AG08395 (cell line): ENCODE measurements around the gene TBX21.

Experiments used
- DNase-seq: peaks from one replicate; pipeline ENCODE4 v3.0.0; 2012; ENCODE audit warnings: mixed read lengths, low spot score

TBX21 gene

DNA sequence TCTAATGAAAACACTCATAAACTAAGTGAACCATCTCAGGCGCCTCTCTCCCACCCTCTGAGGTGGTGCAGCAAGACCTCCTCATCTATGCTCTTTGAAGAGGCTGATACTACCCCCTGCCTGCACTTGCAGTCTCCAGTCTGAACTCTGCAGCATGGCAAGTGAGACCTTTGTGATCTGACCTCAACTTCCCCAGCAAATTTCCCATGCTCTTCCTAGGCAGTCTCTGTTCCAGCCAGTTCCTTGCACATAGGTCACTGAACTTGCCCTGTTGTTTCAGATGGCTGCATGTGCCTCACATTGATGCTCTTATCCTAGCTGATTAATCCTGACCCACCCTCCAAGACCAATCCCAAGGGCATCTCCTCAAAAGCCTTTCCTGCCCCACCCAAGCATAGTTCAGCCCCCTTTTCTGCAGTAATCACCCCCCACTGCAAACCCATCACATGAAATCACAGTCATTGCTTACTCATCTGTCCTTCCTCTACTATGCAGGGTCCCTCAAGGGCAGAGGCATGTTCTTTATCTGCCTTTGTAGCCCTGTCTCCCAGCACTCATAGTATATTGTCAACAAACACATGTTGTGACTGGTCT, 42.0 kb downstream of the TBX21 start:
- DNase-seq, result no peak

DNA sequence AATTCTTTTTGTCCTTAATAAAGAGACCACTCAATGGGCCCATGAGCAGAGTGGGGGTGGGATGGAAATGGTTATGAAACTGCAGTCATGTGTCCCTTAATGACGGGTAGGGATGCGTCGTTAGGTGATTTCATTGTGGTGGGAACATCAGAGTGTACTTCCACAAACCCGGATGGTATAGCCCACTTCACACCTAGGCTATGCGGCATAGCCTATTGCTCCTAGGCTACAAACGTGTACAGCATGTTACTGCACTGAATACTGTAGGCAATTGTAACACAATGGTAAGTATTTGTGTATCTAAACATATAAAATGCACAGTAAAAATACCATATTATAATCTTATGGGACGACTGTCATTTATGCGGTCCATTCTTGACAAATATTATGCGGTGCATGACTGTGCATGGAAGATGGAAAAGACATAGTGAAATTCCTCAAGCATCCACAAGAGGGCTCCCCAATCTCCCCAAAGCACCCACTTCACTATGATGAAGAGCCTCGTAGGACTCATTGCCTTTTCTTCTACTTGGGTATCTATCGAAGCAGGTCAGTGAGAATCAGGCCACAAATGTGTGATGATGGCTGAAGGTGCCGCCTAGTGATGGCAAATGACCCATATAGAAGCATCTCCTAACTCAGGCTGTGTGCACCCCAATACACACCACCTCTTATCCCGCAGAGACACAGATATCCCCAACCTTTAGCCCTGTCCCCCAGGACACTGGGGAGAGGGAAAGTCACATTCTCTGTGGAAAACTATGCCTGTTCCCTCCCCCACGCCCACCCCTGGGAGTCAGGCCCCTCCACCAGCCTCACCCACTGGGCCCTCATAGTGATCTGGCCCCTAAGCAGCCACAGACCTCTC, 43.5 kb downstream of the TBX21 start:
- peak; percentile 69 for DNase-seq

DNA sequence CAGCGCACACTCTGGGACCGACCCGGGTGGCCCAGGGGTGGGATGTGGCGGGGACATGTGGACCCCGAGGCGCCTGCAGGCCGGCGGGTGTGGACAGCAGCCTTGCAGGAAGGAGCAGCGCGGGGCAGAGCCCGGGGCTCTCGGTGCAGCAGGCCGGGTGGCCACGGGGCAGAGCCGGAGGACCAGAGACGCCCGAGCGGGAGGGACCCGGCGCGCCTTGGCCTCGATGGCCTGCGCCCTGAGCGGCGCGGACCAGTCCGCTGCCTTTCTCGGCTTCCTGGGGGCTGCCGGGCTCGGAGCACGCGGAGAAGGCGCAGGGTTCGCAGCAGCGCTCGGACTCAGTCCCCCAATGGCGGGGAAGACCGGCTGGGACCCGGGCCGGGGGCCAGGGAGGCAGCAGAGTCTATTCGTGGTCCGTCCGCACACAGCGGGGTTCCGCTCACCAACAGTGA, 45.2 kb downstream of the TBX21 start:
- DNase-seq, result no peak

DNA sequence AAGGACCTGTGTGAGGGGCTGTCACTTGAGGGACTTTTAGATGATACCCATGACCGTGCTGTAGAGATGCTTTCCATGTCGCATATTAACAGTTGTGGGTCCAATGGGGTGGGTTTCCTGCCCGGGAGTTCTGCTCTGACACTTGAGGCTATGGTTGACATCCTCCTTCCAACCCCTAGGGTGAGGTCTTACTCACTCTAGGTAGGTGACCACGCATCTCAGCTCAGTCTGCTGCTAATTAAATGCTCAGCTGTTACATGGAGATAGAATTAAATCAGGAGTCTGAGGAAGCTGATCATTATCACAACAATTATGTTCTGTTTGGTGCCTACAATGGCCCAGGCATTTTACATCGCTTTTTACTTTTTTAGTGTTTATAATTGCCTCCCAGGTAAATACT, 48.4 kb downstream of the TBX21 start:
- DNase-seq, result no peak

DNA sequence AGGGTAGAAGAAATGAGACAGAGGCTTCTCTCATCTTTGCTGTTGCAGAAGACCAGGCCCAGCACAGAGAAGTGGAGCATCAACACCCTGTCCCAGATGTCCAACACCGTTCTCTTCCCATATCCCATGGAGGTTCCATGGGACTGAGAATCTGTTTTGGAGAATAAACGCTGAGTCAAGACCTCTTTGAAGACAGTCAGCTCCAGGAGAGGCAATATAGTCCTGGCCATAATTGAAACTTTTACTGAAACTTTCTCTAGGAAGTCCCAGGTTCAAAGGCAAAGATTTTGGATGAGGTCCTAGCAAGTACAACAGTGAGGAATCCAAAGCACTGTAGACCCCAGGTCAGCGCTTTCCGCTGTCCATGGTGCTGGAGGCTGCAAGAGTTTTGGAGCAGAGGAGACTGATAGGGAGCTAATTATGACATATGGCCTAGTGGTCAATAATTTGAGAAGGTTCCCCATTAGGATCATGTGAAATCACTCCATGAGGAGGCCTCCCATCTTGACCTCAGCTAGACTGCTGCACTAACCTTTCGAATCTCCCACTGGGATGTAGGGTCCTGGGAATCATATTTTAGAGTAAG, 52.6 kb downstream of the TBX21 start:
- peak; percentile 12 for DNase-seq

DNA sequence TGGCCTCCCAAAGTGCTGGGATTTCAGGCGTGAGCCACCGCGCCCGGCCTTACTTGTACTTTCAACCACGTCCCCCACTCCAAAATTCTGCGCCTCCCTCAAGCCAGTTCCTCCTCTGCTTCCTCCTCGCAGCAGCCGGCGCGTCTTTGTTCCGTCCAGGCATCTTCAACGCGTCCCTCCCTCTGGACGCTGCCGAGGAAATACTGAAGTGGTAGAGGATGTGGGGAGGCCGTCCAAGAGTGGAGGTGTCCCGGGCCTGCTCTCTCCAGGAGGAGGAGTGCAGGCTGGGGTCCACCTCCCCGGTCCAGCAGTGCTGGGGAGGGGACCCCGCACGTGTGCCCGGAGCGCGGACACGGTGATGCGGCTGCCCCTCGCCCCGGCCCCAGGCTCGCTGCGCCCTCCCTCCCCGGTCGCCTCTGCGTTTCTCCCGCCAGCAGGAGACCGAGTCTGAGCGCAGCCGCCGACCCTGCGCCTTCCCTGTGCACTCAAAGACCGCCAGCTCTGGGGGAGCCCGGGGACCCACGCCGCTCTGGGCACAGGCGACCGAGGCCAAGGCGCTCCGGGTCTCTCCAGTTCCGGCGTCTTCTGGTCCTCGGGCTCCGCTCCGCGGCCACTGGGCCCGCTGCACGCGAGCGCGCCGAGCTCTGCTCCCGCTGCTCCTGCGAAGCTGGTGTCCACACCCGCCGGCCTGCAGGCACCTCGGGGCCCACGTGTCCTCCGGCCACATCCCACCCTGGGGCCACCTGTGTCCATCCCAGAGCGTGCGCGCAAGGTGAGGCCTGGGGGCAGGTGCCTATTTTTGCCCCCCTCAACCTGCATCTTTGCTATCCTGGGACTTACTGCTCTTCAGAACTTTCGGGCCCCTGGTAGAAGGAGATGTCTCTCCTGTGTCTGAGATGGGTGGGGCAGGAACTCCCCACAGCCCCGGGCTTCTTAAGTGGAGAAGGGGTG, 56.9 kb downstream of the TBX21 start:
- peak; percentile 76 for DNase-seq

DNA sequence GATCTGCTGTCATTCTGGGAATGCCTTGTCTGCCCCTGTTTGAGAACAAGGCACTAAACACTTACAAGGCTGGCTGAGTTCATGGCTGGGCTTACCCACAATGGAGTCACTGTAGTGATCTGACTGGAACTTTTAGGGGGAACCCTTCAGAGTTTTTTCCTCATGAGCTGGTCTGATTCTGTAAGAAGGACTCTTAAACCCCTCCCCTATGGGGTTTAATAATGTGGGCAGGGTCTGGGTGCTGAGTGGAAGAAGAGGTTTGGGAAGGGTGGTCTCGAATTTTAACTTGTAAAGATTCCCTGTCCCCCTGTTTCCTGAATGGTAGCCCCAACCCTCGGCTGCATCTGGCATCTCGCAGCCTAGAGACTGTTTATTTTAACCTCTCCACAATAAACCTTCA, 58.0 kb downstream of the TBX21 start:
- no peak for DNase-seq

DNA sequence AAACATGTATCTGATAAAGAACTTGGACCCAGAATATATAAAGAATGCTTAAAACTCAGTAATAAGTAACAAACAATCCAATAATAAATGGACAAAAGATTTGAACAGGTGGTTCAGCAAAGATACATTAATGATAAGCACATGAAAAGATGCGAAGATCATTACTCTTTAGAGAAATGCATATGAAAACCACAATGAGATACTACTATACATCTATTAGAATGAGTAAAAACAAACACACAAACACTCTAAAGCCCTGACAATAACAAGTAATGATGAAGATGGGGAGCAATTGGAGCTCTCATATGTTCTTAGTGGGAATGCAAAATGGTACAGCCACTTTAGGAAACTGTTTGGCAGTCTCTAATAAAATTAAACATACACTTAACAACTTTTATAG, 59.4 kb downstream of the TBX21 start:
- no peak for DNase-seq

DNA sequence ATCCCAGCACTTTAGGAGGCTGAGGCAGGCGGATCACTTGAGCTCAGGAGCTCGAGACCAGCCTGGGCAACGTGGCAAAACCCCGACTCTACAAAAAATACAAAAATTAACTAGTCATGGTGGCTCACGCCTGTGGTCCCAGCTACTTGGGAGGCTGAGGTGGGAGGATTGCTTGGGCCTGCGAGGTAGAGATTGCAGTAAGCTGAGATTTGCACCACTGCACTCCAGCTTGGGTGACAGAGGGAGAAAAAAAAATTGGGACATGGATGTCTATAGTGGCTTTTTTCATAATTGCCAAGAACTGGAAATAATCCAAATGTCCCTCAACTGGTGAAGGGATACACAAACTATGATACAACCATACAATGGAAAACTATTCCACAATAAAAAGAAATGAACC, 59.9 kb downstream of the TBX21 start:
- DNase-seq, result no peak
